CD14-positive monocyte (primary cell): ENCODE results near the gene THEM4. TPM values are rescaled to one million over a fixed set of nuclear protein-coding genes. Genes with fewer than 3 reads are reported as not detected.

Experiments used
- DNase-seq, 3 donors: peaks; one replicate each; pipeline ENCODE4 v3.0.0-alpha.2; 2011 to 2022
- H2AFZ ChIP-seq: 2 replicates; pipeline ENCODE4 v1.6.0; 2012; ENCODE audit warnings: mild to moderate bottlenecking, low read depth, low read length, inconsistent platforms; ENCODE audit not compliant: insufficient read depth, poor library complexity, severe bottlenecking
- H3K27ac ChIP-seq, 2 donors: 1 replicate in 1 of 2; 2 replicates in 1 of 2; pipeline ENCODE4 v1.5.1; 2012 to 2013; ENCODE audit warnings: low read length in 2 of 2, control low read depth in 1 of 2, inconsistent platforms in 1 of 2, low read depth in 1 of 2, mild to moderate bottlenecking in 1 of 2
- H3K27me3 ChIP-seq, 2 donors: one replicate each; pipeline versions ENCODE4 v1.6.0 to v1.6.1; 2011 to 2013; ENCODE audit warnings: low read length in 2 of 2; ENCODE audit not compliant: control insufficient read depth in 2 of 2, insufficient read depth in 2 of 2
- H3K36me3 ChIP-seq, 2 donors: replicated peaks in 1 of 2; 1 replicate in 1 of 2; 2 replicates in 1 of 2; pipeline versions ENCODE4 v1.5.1 to v1.6.1; 2012 to 2013; ENCODE audit warnings: low read length in 2 of 2, control low read depth in 1 of 2, inconsistent platforms in 1 of 2, mild to moderate bottlenecking in 1 of 2; ENCODE audit not compliant: insufficient read depth in 2 of 2, control insufficient read depth in 1 of 2
- H3K4me1 ChIP-seq, 2 donors: 1 replicate in 1 of 2; 2 replicates in 1 of 2; pipeline versions ENCODE4 v1.5.1 to v1.6.1; 2012 to 2013; ENCODE audit warnings: low read length in 2 of 2, control low read depth in 1 of 2, inconsistent platforms in 1 of 2, mild to moderate bottlenecking in 1 of 2, moderate library complexity in 1 of 2; ENCODE audit not compliant: insufficient read depth in 2 of 2, control insufficient read depth in 1 of 2
- H3K4me2 ChIP-seq: replicated peaks from 2 replicates; pipeline ENCODE3; 2012; ENCODE audit warnings: low read length, moderate library complexity, mild to moderate bottlenecking; ENCODE audit not compliant: poor library complexity, severe bottlenecking; ENCODE audit errors: extremely low read depth
- H3K4me3 ChIP-seq, 3 experiments: fragments of 200-600 bp in 1 of 3; sonication (generic) in 1 of 3; replicated peaks in 1 of 3; 1 replicate in 2 of 3; 2 replicates in 1 of 3; pipeline ENCODE4 v1.5.1; 2011 to 2013; ENCODE audit warnings: low read length in 3 of 3, mild to moderate bottlenecking in 3 of 3, control low read depth in 2 of 3, low read depth in 2 of 3, inconsistent platforms in 1 of 3, moderate library complexity in 1 of 3
- H3K79me2 ChIP-seq: 2 replicates; pipeline ENCODE4 v1.6.0; 2012; ENCODE audit warnings: mild to moderate bottlenecking, control low read depth, inconsistent platforms, low read length, moderate library complexity; ENCODE audit not compliant: insufficient read depth
- H3K9ac ChIP-seq: 2 replicates; pipeline ENCODE4 v1.6.0; 2017; ENCODE audit warnings: low read length, mild to moderate bottlenecking; ENCODE audit not compliant: insufficient read depth, poor library complexity, severe bottlenecking
- H3K9me3 ChIP-seq, 2 donors: replicated peaks in 1 of 2; 1 replicate in 1 of 2; 2 replicates in 1 of 2; pipeline versions ENCODE4 v1.5.1 to v1.6.1; 2012 to 2013; ENCODE audit warnings: low read length in 2 of 2, control low read depth in 1 of 2; ENCODE audit not compliant: control insufficient read depth in 1 of 2, insufficient read depth in 1 of 2
- H4K20me1 ChIP-seq: 2 replicates; pipeline ENCODE4 v1.6.0; 2012; ENCODE audit warnings: mild to moderate bottlenecking, low read length, control low read depth, moderate library complexity; ENCODE audit not compliant: insufficient read depth
- H3K27ac Mint-ChIP-seq, 7 donors: one replicate each; pipeline ENCODE4 v1.8.0; 2020; ENCODE audit warnings: mild to moderate bottlenecking in 7 of 7, mixed read lengths in 7 of 7, moderate library complexity in 6 of 7, inconsistent platforms in 2 of 7
- H3K27me3 Mint-ChIP-seq, 3 donors: one replicate each; pipeline ENCODE4 v1.8.0; 2021 to 2022; ENCODE audit warnings: low read depth in 3 of 3, mild to moderate bottlenecking in 3 of 3, mixed read lengths in 3 of 3, moderate library complexity in 3 of 3, inconsistent platforms in 1 of 3
- H3K36me3 Mint-ChIP-seq, 2 donors: one replicate each; pipeline ENCODE4 v1.8.0; 2020; ENCODE audit warnings: mixed read lengths in 2 of 2, inconsistent platforms in 1 of 2, mild to moderate bottlenecking in 1 of 2
- H3K4me1 Mint-ChIP-seq: one replicate; pipeline ENCODE4 v1.8.0; 2020; ENCODE audit warnings: mild to moderate bottlenecking, mixed read lengths
- H3K4me3 Mint-ChIP-seq, 2 donors: one replicate each; pipeline ENCODE4 v1.8.0; 2020; ENCODE audit warnings: mild to moderate bottlenecking in 2 of 2, mixed read lengths in 2 of 2, moderate library complexity in 1 of 2
- H3K9me3 Mint-ChIP-seq, 7 donors: one replicate each; pipeline ENCODE4 v1.8.0; 2020 to 2022; ENCODE audit warnings: mixed read lengths in 7 of 7, mild to moderate bottlenecking in 6 of 7, moderate library complexity in 6 of 7, inconsistent platforms in 2 of 7
- CTCF ChIP-seq: fragments of 200-600 bp; IDR thresholded peaks from one replicate; pipeline ENCODE4 v1.8.0; 2022; ENCODE audit warnings: antibody characterized with exemption, mild to moderate bottlenecking
- WGBS: methylation state at CpG from one replicate; pipeline ENCODE4 v1.1.5; 2013; ENCODE audit warnings: missing lambda C conversion rate; ENCODE audit not compliant: insufficient coverage; 5-methylcytosine and 5-hydroxymethylcytosine counted together
- intact Hi-C, 2 donors: fragments of 100-400 bp; cut with micrococcal nuclease; formaldehyde crosslinking; loops; one replicate each; pipeline versions ENCODE4 v1.15.0 to v1.15.1; 2023
- polyA plus RNA-seq, 3 donors: library from polyadenylated mRNA; depleted of rRNA in 1 of 3; unstranded in 2 of 3; stranded (reverse) in 1 of 3; fragments of 300-500 nt in 2 of 3; fragments of >200 nt in 1 of 3; fragmentation: Illumina TruSeq in 2 of 3; gene quantifications; 1 replicate in 2 of 3; 2 replicates in 1 of 3; pipeline ENCODE4 v1.2.3, GENCODE V29; 2012 to 2021

The THEM4 gene
- polyA plus RNA-seq, 3 donors, result 3.7 to 6.0 (median 4.6) TPM

GRCh38 chr1:151948506-151948905 lies 39.2 kb upstream of the THEM4 start:
- Histone ChIP-seq H3K4me2 (no peak overlapping the region), H2AFZ (no peak overlapping the region), H3K9ac (no peak overlapping the region), H3K36me3 (no peaks in the 10 kb centered on the region), H3K27me3 (no peaks in the 10 kb centered on the region), H3K9me3 (no peaks in the 10 kb centered on the region), H4K20me1 (no peaks in the 10 kb centered on the region), H3K79me2 (no peaks in the 10 kb centered on the region), H3K4me1 (peaks cover 36 to 40% of the 10 kb centered on the region in 2 donors), H3K27ac (no peak overlapping the region), H3K4me3 (no peak overlapping the region)
- H3K4me1 Mint-ChIP-seq, result peaks cover 37% of the 10 kb centered on the region
- peaks cover 3 to 5% of the 10 kb centered on the region in 2 donors for H3K36me3 Mint-ChIP-seq
- H3K27me3 Mint-ChIP-seq, result peaks cover 0 to 5% (median 2%) of the 10 kb centered on the region in 3 donors
- no peak overlapping the region for H3K4me3 Mint-ChIP-seq
- H3K27ac Mint-ChIP-seq, result peak overlapping the region in 1 of 7 donors; percentile 51
- H3K9me3 Mint-ChIP-seq, result peaks cover 0 to 6% (median 0%) of the 10 kb centered on the region in 7 donors
- WGBS, result no CpG with 5 or more reads among the region's 1 CpG
- intact Hi-C loops, result loop anchor here in 1 of 2 donors (5.0 kb wide), 1 partner anchor 99 kb away; no protein-coding TSS in a partner anchor
- no peak for TF ChIP-seq CTCF
- no peak for DNase-seq

GRCh38 chr1:151947140-151947539 lies 37.8 kb upstream of the THEM4 start:
- Histone ChIP-seq H4K20me1 (no peaks in the 10 kb centered on the region), H3K9me3 (no peaks in the 10 kb centered on the region), H3K4me1 (peaks cover 36 to 46% of the 10 kb centered on the region in 2 donors), H3K27ac (peak overlapping the region; percentile 80 to 100), H3K79me2 (no peaks in the 10 kb centered on the region), H3K4me3 (peak overlapping the region in 1 of 3 experiments; percentile 46), H3K4me2 (no peak overlapping the region), H3K36me3 (no peaks in the 10 kb centered on the region), H3K27me3 (no peaks in the 10 kb centered on the region), H2AFZ (no peak overlapping the region), H3K9ac (no peak overlapping the region)
- DNase-seq, result no peak
- intact Hi-C loops, result loop anchor here in 1 of 2 donors (5.0 kb wide), 1 partner anchor 100 kb away; no protein-coding TSS in a partner anchor
- Mint-ChIP-seq H3K27ac (peak overlapping the region; percentile 97 to 100 (median 99)), H3K9me3 (peaks cover 0 to 6% (median 0%) of the 10 kb centered on the region in 7 donors), H3K27me3 (peaks cover 0 to 7% (median 2%) of the 10 kb centered on the region in 3 donors), H3K4me3 (peak overlapping the region in 1 of 2 donors; percentile 32), H3K4me1 (peaks cover 43% of the 10 kb centered on the region), H3K36me3 (peaks cover 3 to 5% of the 10 kb centered on the region in 2 donors)
- TF ChIP-seq CTCF, result no peak
- no CpG with 5 or more reads among the region's 2 CpGs for WGBS
